Loucy (cell line): ENCODE measurements around the gene TUBGCP3.

Source experiments
- H2AFZ ChIP-seq: fragments of 200-600 bp; sonication (generic); 2 replicates; pipeline ENCODE4 v1.6.0; 2016; ENCODE audit warnings: antibody characterized with exemption, mild to moderate bottlenecking, low read length, moderate library complexity
- H3F3A ChIP-seq: fragments of 200-600 bp; 2 replicates; pipeline ENCODE4 v1.6.0; 2016; ENCODE audit warnings: antibody characterized with exemption, low read depth, mild to moderate bottlenecking
- H3K27me3 ChIP-seq: fragments of 200-600 bp; sonication (generic); 2 replicates; pipeline ENCODE4 v1.6.1; 2014; ENCODE audit warnings: low read length, mild to moderate bottlenecking; ENCODE audit not compliant: insufficient read depth, poor library complexity, severe bottlenecking
- H3K36me3 ChIP-seq: fragments of 200-600 bp; sonication (generic); 2 replicates; pipeline ENCODE4 v1.6.1; 2016; ENCODE audit warnings: low read length; ENCODE audit not compliant: insufficient read depth
- H3K4me1 ChIP-seq: fragments of 200-600 bp; sonication (generic); 2 replicates; pipeline ENCODE4 v1.5.1; 2014; ENCODE audit warnings: low read length, mild to moderate bottlenecking; ENCODE audit not compliant: insufficient read depth, poor library complexity, severe bottlenecking
- H3K4me2 ChIP-seq: fragments of 200-600 bp; sonication (generic); 2 replicates; pipeline ENCODE4 v1.6.0; 2014; ENCODE audit warnings: antibody characterized with exemption, low read length, low read depth, mild to moderate bottlenecking; ENCODE audit not compliant: poor library complexity, severe bottlenecking
- H3K4me3 ChIP-seq: fragments of 200-600 bp; sonication (generic); 2 replicates; pipeline ENCODE4 v1.5.1; 2014; ENCODE audit warnings: low read length, mild to moderate bottlenecking, mixed read lengths; ENCODE audit not compliant: poor library complexity, severe bottlenecking
- H3K79me2 ChIP-seq: fragments of 200-600 bp; sonication (generic); 2 replicates; pipeline ENCODE4 v1.6.1; 2014; ENCODE audit warnings: low read length; ENCODE audit not compliant: insufficient read depth
- H3K9ac ChIP-seq: fragments of 200-600 bp; sonication (generic); 2 replicates; pipeline ENCODE4 v1.6.0; 2014; ENCODE audit warnings: mild to moderate bottlenecking, low read depth, low read length, moderate library complexity; ENCODE audit not compliant: poor library complexity, severe bottlenecking
- H3K9me2 ChIP-seq: fragments of 200-600 bp; sonication (generic); replicated peaks from 2 replicates; pipeline ENCODE4 v1.6.1; 2016; ENCODE audit warnings: low read depth, low read length, mixed read lengths
- H3K9me3 ChIP-seq: fragments of 200-600 bp; sonication (generic); 2 replicates; pipeline ENCODE4 v1.6.1; 2014; ENCODE audit warnings: mild to moderate bottlenecking, antibody characterized with exemption, low read length, low read depth; ENCODE audit not compliant: insufficient read depth
- H4K20me1 ChIP-seq: fragments of 200-600 bp; sonication (generic); 2 replicates; pipeline ENCODE4 v1.6.0; 2014; ENCODE audit warnings: antibody characterized with exemption, low read length, mild to moderate bottlenecking; ENCODE audit not compliant: insufficient read depth, poor library complexity, severe bottlenecking
- EZH2phosphoT487 ChIP-seq: fragments of 200-600 bp; IDR thresholded peaks from 2 replicates; pipeline ENCODE4 v1.6.1; 2018; ENCODE audit warnings: antibody characterized with exemption, mild to moderate bottlenecking, moderate library complexity, borderline replicate concordance
- TF ChIP-seq, protein P1 (sequence below): fragments of 200-600 bp; sonication (generic); conservative IDR thresholded peaks from 2 replicates; pipeline ENCODE4 v1.5.1; 2014; ENCODE audit warnings: mild to moderate bottlenecking, antibody characterized with exemption, low read length

TUBGCP3 gene

GRCh38 chr13:112576191-112576590 lies 11.8 kb downstream of the TUBGCP3 start:
- Histone ChIP-seq H3K79me2 (peaks cover 99% of the 10 kb centered on the region), H3K4me3 (no peak overlapping the region), H3K9ac (no peak overlapping the region), H3K4me1 (peaks cover 13% of the 10 kb centered on the region), H3K27me3 (no peaks in the 10 kb centered on the region), H3K4me2 (no peak overlapping the region), H3F3A (no peaks in the 10 kb centered on the region), H3K36me3 (no peaks in the 10 kb centered on the region), H4K20me1 (peaks cover 86% of the 10 kb centered on the region), H3K9me2 (no peaks in the 10 kb centered on the region), H2AFZ (no peak overlapping the region), H3K9me3 (no peaks in the 10 kb centered on the region)
- TF ChIP-seq EZH2phosphoT487, result no peak
- TF ChIP-seq, protein P1, sequence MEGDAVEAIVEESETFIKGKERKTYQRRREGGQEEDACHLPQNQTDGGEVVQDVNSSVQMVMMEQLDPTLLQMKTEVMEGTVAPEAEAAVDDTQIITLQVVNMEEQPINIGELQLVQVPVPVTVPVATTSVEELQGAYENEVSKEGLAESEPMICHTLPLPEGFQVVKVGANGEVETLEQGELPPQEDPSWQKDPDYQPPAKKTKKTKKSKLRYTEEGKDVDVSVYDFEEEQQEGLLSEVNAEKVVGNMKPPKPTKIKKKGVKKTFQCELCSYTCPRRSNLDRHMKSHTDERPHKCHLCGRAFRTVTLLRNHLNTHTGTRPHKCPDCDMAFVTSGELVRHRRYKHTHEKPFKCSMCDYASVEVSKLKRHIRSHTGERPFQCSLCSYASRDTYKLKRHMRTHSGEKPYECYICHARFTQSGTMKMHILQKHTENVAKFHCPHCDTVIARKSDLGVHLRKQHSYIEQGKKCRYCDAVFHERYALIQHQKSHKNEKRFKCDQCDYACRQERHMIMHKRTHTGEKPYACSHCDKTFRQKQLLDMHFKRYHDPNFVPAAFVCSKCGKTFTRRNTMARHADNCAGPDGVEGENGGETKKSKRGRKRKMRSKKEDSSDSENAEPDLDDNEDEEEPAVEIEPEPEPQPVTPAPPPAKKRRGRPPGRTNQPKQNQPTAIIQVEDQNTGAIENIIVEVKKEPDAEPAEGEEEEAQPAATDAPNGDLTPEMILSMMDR, result no peak

DNA sequence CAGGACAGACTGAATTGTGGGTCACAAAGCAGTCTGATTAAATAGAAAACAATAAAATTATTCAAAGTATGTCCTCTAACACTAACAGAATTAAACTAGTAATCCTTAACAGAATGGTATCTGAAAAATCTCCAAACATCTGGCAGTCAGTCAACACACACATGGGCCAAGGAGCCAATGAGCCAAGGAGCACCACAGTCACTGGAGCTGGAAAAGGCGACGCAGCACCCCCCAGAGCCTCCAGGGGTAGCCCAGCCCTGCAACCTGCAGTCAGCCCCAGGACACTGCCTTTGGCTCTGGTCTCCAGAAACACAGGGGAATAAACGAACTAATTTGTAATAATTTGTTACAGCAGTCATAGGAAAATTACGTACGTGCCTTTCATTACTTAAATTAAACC lies 12.3 kb downstream of the TUBGCP3 start:
- H3K4me3 ChIP-seq, result no peak overlapping the region
- peaks cover 86% of the 10 kb centered on the region for H4K20me1 ChIP-seq
- peaks cover 3% of the 10 kb centered on the region; the same call in 1 of the 2 replicates for H3K36me3 ChIP-seq
- no peak overlapping the region for H2AFZ ChIP-seq
- peaks cover 99% of the 10 kb centered on the region for H3K79me2 ChIP-seq
- H3K9ac ChIP-seq, result no peak overlapping the region
- H3K4me2 ChIP-seq, result peak overlapping the region; percentile 23
- no peaks in the 10 kb centered on the region for H3F3A ChIP-seq
- no peaks in the 10 kb centered on the region for H3K9me2 ChIP-seq
- TF ChIP-seq, protein P1, result peak; percentile 17; the same call in 1 of the 2 replicates
- no peak for TF ChIP-seq EZH2phosphoT487
- peaks cover 13% of the 10 kb centered on the region for H3K4me1 ChIP-seq
- H3K27me3 ChIP-seq, result no peaks in the 10 kb centered on the region
- H3K9me3 ChIP-seq, result no peaks in the 10 kb centered on the region

DNA sequence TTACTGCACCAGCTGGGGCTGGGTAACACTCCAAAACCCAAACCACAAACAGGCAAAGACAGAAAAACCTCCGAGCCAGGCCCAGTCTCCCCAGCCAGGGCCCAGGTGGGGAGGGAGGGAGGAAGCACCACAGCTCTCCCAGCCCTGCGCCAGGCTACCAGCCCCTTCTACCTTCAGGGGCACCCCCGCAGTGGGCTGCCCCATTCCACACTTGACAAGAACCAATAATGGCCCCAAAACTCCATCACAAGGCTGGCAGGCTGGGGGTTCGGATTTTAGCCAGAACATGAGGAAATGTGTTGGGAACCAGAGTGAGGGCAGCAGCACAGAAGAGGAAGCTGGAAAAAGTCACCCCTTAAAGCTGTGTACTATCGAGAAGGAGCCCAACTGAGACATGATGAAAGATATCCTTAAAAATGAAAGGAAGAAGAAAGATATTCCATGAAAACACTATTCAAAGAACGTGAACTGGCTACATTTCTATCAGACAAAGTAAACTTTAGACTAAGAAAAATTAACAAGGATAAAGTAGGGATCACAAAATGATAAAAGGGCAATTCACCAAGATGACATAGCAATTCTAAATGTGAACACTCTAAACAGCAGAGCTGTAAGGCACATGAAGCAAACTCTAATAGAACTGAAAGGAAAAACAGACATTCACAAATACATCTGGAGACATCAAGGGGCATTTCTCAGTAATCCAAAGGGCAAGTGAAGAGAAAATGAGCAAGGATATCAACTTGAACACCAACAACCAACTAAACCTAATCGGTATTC lies 12.9 kb downstream of the TUBGCP3 start:
- Histone ChIP-seq H3K4me3 (no peak overlapping the region), H3F3A (no peaks in the 10 kb centered on the region), H2AFZ (no peak overlapping the region), H3K27me3 (no peaks in the 10 kb centered on the region), H3K79me2 (peaks cover 99% of the 10 kb centered on the region), H3K9ac (no peak overlapping the region), H3K4me1 (peaks cover 13% of the 10 kb centered on the region), H3K9me3 (no peaks in the 10 kb centered on the region), H3K36me3 (peaks cover 6% of the 10 kb centered on the region; the same call in 1 of the 2 replicates), H3K4me2 (peak overlapping the region; percentile 23), H3K9me2 (no peaks in the 10 kb centered on the region), H4K20me1 (peaks cover 82% of the 10 kb centered on the region)
- TF ChIP-seq, protein P1, result no peak
- TF ChIP-seq EZH2phosphoT487, result no peak
